Natural killer cell (primary cell): ENCODE measurements around the gene DRGX. TPM values are rescaled to one million over a fixed set of nuclear protein-coding genes. Genes with fewer than 3 reads are reported as not detected.

Experiments used
- ATAC-seq, 3 donors: fragments of 150-1000 bp in 2 of 3; fragments of 200-7000 bp in 1 of 3; cut with Tn5 transposase; 1 replicate in 1 of 3; 2 replicates in 2 of 3; pipeline ENCODE4 v1.10.0; 2021; ENCODE audit warnings: mild to moderate bottlenecking in 2 of 3, moderate library complexity in 2 of 3
- DNase-seq, 2 donors: peaks; one replicate each; pipeline versions ENCODE4 v3.0.0 to v3.0.0-alpha.2; 2013 to 2021; ENCODE audit warnings: mixed read lengths in 1 of 2
- H3K27ac ChIP-seq: one replicate; pipeline ENCODE4 v1.5.1; 2013; ENCODE audit warnings: mild to moderate bottlenecking, low read length
- H3K27me3 ChIP-seq: one replicate; pipeline ENCODE4 v1.6.1; 2013; ENCODE audit warnings: low read length; ENCODE audit not compliant: control insufficient read depth, insufficient read depth
- H3K36me3 ChIP-seq: one replicate; pipeline ENCODE4 v1.6.1; 2013; ENCODE audit warnings: low read length; ENCODE audit not compliant: control insufficient read depth, insufficient read depth
- H3K4me1 ChIP-seq: one replicate; pipeline ENCODE4 v1.6.1; 2013; ENCODE audit warnings: low read length; ENCODE audit not compliant: control insufficient read depth, insufficient read depth
- H3K4me3 ChIP-seq: one replicate; pipeline ENCODE4 v1.5.1; 2013; ENCODE audit warnings: low read length
- H3K9me3 ChIP-seq: one replicate; pipeline ENCODE4 v1.6.1; 2013; ENCODE audit warnings: low read length; ENCODE audit not compliant: control insufficient read depth, insufficient read depth
- H3K27ac Mint-ChIP-seq, 2 donors: one replicate each; pipeline ENCODE4 v1.8.0; 2022; ENCODE audit warnings: mild to moderate bottlenecking in 2 of 2, mixed read lengths in 2 of 2, moderate library complexity in 1 of 2
- H3K27me3 Mint-ChIP-seq, 2 donors: one replicate each; pipeline ENCODE4 v1.8.0; 2022; ENCODE audit warnings: low read depth in 2 of 2, mixed read lengths in 2 of 2
- H3K36me3 Mint-ChIP-seq: one replicate; pipeline ENCODE4 v1.8.0; 2022; ENCODE audit warnings: mixed read lengths
- H3K4me1 Mint-ChIP-seq, 2 donors: one replicate each; pipeline ENCODE4 v1.8.0; 2022; ENCODE audit warnings: mixed read lengths in 2 of 2
- H3K4me3 Mint-ChIP-seq: one replicate; pipeline ENCODE4 v1.8.0; 2022; ENCODE audit warnings: mild to moderate bottlenecking, moderate library complexity, mixed read lengths
- H3K9me3 Mint-ChIP-seq, 2 donors: one replicate each; pipeline ENCODE4 v1.8.0; 2022; ENCODE audit warnings: mixed read lengths in 2 of 2
- CTCF ChIP-seq: fragments of 200-600 bp; IDR thresholded peaks from one replicate; pipeline ENCODE4 v1.8.0; 2022; ENCODE audit warnings: antibody characterized with exemption
- WGBS: methylation state at CpG from one replicate; pipeline ENCODE4 v1.1.7; 2013; ENCODE audit warnings: missing lambda C conversion rate; ENCODE audit not compliant: insufficient coverage; 5-methylcytosine and 5-hydroxymethylcytosine counted together
- intact Hi-C: fragments of 100-400 bp; cut with micrococcal nuclease; formaldehyde crosslinking; loops from one replicate; pipeline ENCODE4 v1.14.2; 2022
- total RNA-seq, 4 donors: library from RNA; stranded (reverse); fragments of 120-200 nt in 1 of 4; gene quantifications; one replicate each; pipeline versions ENCODE4 v1.2.3 to v1.2.4, GENCODE V29; 2013 to 2022

DRGX gene
- total RNA-seq, 3 donors from 2014 or later (not counting 1 experiment from before 2014, with no cell fraction given): not detected

DNA sequence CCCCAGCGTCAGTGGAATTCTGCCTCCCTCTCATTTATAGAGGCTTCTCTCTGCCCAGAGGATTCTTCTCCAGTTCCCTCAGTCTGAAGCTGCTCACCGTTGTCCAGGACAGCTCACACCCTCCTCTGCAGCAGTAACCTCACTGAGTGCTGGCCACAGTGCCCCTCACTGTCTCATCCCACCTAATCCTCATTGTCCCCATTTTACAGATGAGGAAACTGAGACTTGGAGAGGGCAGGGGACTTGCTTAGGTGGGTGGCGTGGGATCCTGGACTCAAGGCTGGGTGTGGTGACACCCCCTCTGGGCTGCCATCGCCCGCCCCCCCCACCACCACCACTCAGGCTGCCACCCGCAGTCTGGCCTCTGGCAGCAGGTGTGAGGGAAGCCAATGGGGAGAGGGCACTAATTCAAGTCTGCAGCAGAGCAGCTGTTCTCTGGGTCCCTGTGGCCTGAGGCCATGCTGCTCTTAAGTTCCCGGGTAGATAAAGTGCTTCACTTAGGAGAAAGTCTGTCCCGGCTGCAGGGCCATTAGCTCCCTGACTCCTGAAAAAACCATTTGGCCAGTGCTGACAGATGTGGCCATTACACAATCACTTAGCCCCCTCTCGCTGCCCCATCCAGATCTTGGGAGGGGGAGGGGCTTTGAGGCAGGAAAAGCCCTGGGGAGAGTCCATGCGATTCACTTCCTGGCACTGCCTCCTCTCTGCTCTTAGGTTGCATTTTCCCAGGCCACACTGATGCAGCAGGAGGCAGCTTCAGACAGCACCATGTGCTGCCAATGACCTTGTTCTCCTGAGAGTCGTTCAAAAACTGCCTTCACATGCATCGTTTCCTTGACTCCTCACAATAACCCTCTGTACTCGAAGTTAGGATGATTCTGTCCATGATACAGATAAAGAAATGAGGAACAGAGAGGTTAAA is 36.3 kb downstream of the DRGX start:
- no peaks in the 10 kb centered on the region for H3K27me3 ChIP-seq
- no peak for TF ChIP-seq CTCF
- DNase-seq (no peak), ATAC-seq (no peak)
- intact Hi-C loops: no loop called here
- H3K9me3 ChIP-seq: no peaks in the 10 kb centered on the region
- Mint-ChIP-seq H3K27ac (no peak overlapping the region), H3K36me3 (no peaks in the 10 kb centered on the region), H3K4me3 (no peak overlapping the region), H3K9me3 (no peaks in the 10 kb centered on the region), H3K4me1 (no peaks in the 10 kb centered on the region), H3K27me3 (peaks cover 0 to 4% of the 10 kb centered on the region in 2 donors)
- WGBS: 79% methylated on average over 9 of the region's 13 CpGs
- H3K27ac ChIP-seq: no peak overlapping the region
- H3K4me1 ChIP-seq: peaks cover 11% of the 10 kb centered on the region
- H3K4me3 ChIP-seq: no peak overlapping the region
- no peaks in the 10 kb centered on the region for H3K36me3 ChIP-seq

- no peak for DNase-seq
- no peaks in the 10 kb centered on the region for H3K4me1 Mint-ChIP-seq
- H3K9me3 ChIP-seq: no peaks in the 10 kb centered on the region
- TF ChIP-seq CTCF: no peak
- no peak overlapping the region for H3K4me3 Mint-ChIP-seq
- no CpG with 5 or more reads among the region's 2 CpGs for WGBS
- H3K36me3 ChIP-seq: no peaks in the 10 kb centered on the region
- H3K9me3 Mint-ChIP-seq: no peaks in the 10 kb centered on the region
- H3K36me3 Mint-ChIP-seq: no peaks in the 10 kb centered on the region
- intact Hi-C loops: no loop called here
- no peaks in the 10 kb centered on the region for H3K27me3 Mint-ChIP-seq
- H3K4me3 ChIP-seq: no peak overlapping the region
- peaks cover 10% of the 10 kb centered on the region for H3K4me1 ChIP-seq
- ATAC-seq: no peak
- no peak overlapping the region for H3K27ac Mint-ChIP-seq
- H3K27me3 ChIP-seq: no peaks in the 10 kb centered on the region
- no peak overlapping the region for H3K27ac ChIP-seq
These were observed 38.0 kb downstream of the DRGX start for GRCh38 chr10:49357910-49358309.

DNA sequence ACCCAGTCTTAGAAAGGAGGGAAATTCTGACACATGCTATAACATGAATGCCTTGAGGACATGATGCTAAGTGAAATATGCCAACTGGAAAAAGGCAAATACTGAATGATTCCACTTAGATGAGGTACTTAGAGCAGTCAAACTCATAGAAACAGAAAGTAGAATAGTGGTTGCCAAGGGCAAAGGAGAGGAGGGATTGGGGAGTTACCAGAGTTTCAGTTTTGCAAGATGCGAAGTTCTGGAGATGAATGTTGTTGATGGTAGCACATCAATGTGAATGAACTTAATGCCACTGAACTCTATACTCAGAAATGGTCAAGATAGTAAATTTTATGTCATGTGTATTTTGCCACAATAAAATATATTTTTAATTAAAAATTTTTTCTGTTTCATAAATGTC is 38.9 kb downstream of the DRGX start:
- H3K4me3 ChIP-seq: no peak overlapping the region
- no peak overlapping the region for H3K4me3 Mint-ChIP-seq
- no peaks in the 10 kb centered on the region for H3K4me1 Mint-ChIP-seq
- intact Hi-C loops: no loop called here
- WGBS: 54% methylated on average over 1 of the region's 1 CpG
- peaks cover 3% of the 10 kb centered on the region for H3K4me1 ChIP-seq
- H3K27me3 Mint-ChIP-seq: no peaks in the 10 kb centered on the region
- no peak overlapping the region for H3K27ac ChIP-seq
- no peaks in the 10 kb centered on the region for H3K36me3 Mint-ChIP-seq
- no peak for TF ChIP-seq CTCF
- no peaks in the 10 kb centered on the region for H3K27me3 ChIP-seq
- no peak for ATAC-seq
- H3K27ac Mint-ChIP-seq: no peak overlapping the region
- no peaks in the 10 kb centered on the region for H3K36me3 ChIP-seq
- H3K9me3 Mint-ChIP-seq: no peaks in the 10 kb centered on the region
- no peak for DNase-seq
- no peaks in the 10 kb centered on the region for H3K9me3 ChIP-seq
